H1 (cell line): Measurements from ENCODE around the gene OS9. TPM values are rescaled to one million over a fixed set of nuclear protein-coding genes. Genes with fewer than 3 reads are reported as not detected.

ENCODE experiments used
- CTCF ChIA-PET: fragments of 300-600 bp; sonication (Branson Sonifier 250); formaldehyde crosslinking; loops from one replicate; lab custom pipeline; 2021; ENCODE audit not compliant: partially characterized antibody; lab: Charles Lee
- POLR2A ChIA-PET: fragments of 300-600 bp; sonication (Branson Sonifier 250); formaldehyde crosslinking; loops from one replicate; lab custom pipeline; 2021; ENCODE audit warnings: inconsistent platforms; ENCODE audit not compliant: partially characterized antibody; lab: Charles Lee
- DNase-seq, 2 experiments: peaks; one replicate each; pipeline versions ENCODE4 v3.0.0 to v3.0.0-alpha.2; 2010 to 2022; ENCODE audit warnings: low spot score in 2 of 2, low read depth in 1 of 2, mixed read lengths in 1 of 2
- FAIRE-seq: peaks from 2 replicates; lab custom pipeline; 2011; peaks lifted over from hg19 to GRCh38; lab: Jason Lieb, UNC
- H2AFZ ChIP-seq: 2 replicates; pipeline ENCODE4 v1.8.1; 2012; ENCODE audit warnings: low read length, inconsistent platforms
- H2AK5ac ChIP-seq: 2 replicates; pipeline ENCODE4 v1.6.1; 2013; ENCODE audit warnings: low read depth, low read length
- H2BK120ac ChIP-seq: replicated peaks from 2 replicates; pipeline ENCODE3; 2013; ENCODE audit warnings: low read depth, low read length, inconsistent platforms
- H2BK12ac ChIP-seq: 2 replicates; pipeline ENCODE4 v1.6.1; 2013; ENCODE audit warnings: low read depth, low read length
- H2BK15ac ChIP-seq: 2 replicates; pipeline ENCODE4 v1.6.1; 2013; ENCODE audit warnings: low read length
- H2BK20ac ChIP-seq: 2 replicates; pipeline ENCODE4 v1.6.1; 2013; ENCODE audit warnings: low read length
- H2BK5ac ChIP-seq: 2 replicates; pipeline ENCODE4 v1.6.1; 2013; ENCODE audit warnings: low read depth, low read length
- H3K14ac ChIP-seq: 2 replicates; pipeline ENCODE4 v1.6.1; 2013; ENCODE audit warnings: inconsistent platforms; ENCODE audit not compliant: insufficient read length
- H3K18ac ChIP-seq: 2 replicates; pipeline ENCODE4 v1.6.1; 2013; ENCODE audit warnings: low read length; ENCODE audit errors: extremely low read depth
- H3K23ac ChIP-seq: 2 replicates; pipeline ENCODE4 v1.6.1; 2013; ENCODE audit warnings: inconsistent platforms; ENCODE audit not compliant: insufficient read length
- H3K23me2 ChIP-seq: 2 replicates; pipeline ENCODE4 v1.6.1; 2013; ENCODE audit warnings: low read depth, low read length
- H3K27ac ChIP-seq: 2 replicates; pipeline ENCODE4 v1.6.1; 2011; ENCODE audit warnings: low read depth, low read length, inconsistent platforms
- H3K27me3 ChIP-seq, 4 experiments: replicated peaks in 1 of 4; 1 replicate in 1 of 4; 2 replicates in 3 of 4; pipeline versions ENCODE4 v1.6.1 to v1.8.1; 2011 to 2013; ENCODE audit warnings: low read length in 3 of 4, mild to moderate bottlenecking in 3 of 4, inconsistent platforms in 2 of 4, mixed read lengths in 2 of 4, moderate library complexity in 1 of 4; ENCODE audit not compliant: control insufficient read depth in 3 of 4, insufficient read depth in 3 of 4; ENCODE audit errors: extremely low read depth in 1 of 4
- H3K36me3 ChIP-seq, 4 experiments: 2 replicates each; pipeline versions ENCODE4 v1.6.1 to v1.8.1; 2011 to 2013; ENCODE audit warnings: mild to moderate bottlenecking in 4 of 4, low read length in 3 of 4, moderate library complexity in 2 of 4, control low read depth in 1 of 4, inconsistent platforms in 1 of 4; ENCODE audit not compliant: insufficient read depth in 4 of 4, control insufficient read depth in 2 of 4
- H3K4ac ChIP-seq: replicated peaks from 2 replicates; pipeline ENCODE3; 2013; ENCODE audit warnings: low read length, low read depth, mixed read lengths, inconsistent platforms; ENCODE audit not compliant: insufficient read length
- H3K4me1 ChIP-seq, 4 experiments: replicated peaks in 1 of 4; 1 replicate in 1 of 4; 2 replicates in 3 of 4; pipeline versions ENCODE4 v1.6.1 to v1.8.1; 2011 to 2013; ENCODE audit warnings: low read length in 3 of 4, inconsistent platforms in 2 of 4, mixed read lengths in 1 of 4; ENCODE audit not compliant: insufficient read depth in 4 of 4, control insufficient read depth in 3 of 4
- H3K4me2 ChIP-seq, 2 experiments: 2 replicates each; pipeline versions ENCODE4 v1.6.1 to v1.8.1; 2011 to 2013; ENCODE audit warnings: low read depth in 2 of 2, low read length in 2 of 2, control low read depth in 1 of 2, inconsistent platforms in 1 of 2, mild to moderate bottlenecking in 1 of 2; ENCODE audit not compliant: insufficient read depth in 1 of 2
- H3K4me3 ChIP-seq, 4 experiments: fragments of 200-600, 300-600 bp in 1 of 4; sonication (generic), shearing (Covaris generic), sonication (Bioruptor Twin) in 1 of 4; 2 replicates each; pipeline versions ENCODE4 v1.5.1 to v1.8.1; 2011 to 2016; ENCODE audit warnings: low read length in 4 of 4, low read depth in 3 of 4, control low read depth in 2 of 4, inconsistent platforms in 2 of 4, mild to moderate bottlenecking in 2 of 4, mixed read lengths in 1 of 4, moderate library complexity in 1 of 4; ENCODE audit not compliant: insufficient read depth in 2 of 4; ENCODE audit errors: extremely low read depth in 1 of 4
- H3K56ac ChIP-seq: replicated peaks from 2 replicates; pipeline ENCODE3; 2013; ENCODE audit warnings: low read depth, mild to moderate bottlenecking, mixed read lengths, low read length, inconsistent platforms; ENCODE audit not compliant: insufficient read length
- H3K79me1 ChIP-seq: 2 replicates; pipeline ENCODE4 v1.6.1; 2013; ENCODE audit warnings: low read depth, low read length, control low read depth
- H3K79me2 ChIP-seq, 2 experiments: 2 replicates each; pipeline versions ENCODE4 v1.6.1 to v1.8.1; 2012 to 2013; ENCODE audit warnings: low read length in 2 of 2, mild to moderate bottlenecking in 2 of 2, inconsistent platforms in 1 of 2; ENCODE audit not compliant: insufficient read depth in 2 of 2, control insufficient read depth in 1 of 2
- H3K9ac ChIP-seq, 4 experiments: replicated peaks in 1 of 4; 1 replicate in 1 of 4; 2 replicates in 3 of 4; pipeline versions ENCODE4 v1.6.1 to v1.8.1; 2011 to 2013; ENCODE audit warnings: low read depth in 3 of 4, low read length in 3 of 4, control low read depth in 2 of 4, mild to moderate bottlenecking in 2 of 4, moderate library complexity in 2 of 4, inconsistent platforms in 1 of 4; ENCODE audit errors: extremely low read depth in 1 of 4
- H3K9me3 ChIP-seq, 2 experiments: 2 replicates each; pipeline versions ENCODE4 v1.6.1 to v1.8.1; 2012 to 2013; ENCODE audit warnings: mild to moderate bottlenecking in 2 of 2, moderate library complexity in 2 of 2, control low read depth in 1 of 2, inconsistent platforms in 1 of 2, low read depth in 1 of 2, low read length in 1 of 2, mixed read lengths in 1 of 2; ENCODE audit not compliant: insufficient read depth in 2 of 2
- H4K20me1 ChIP-seq, 2 experiments: replicated peaks in 1 of 2; 2 replicates each; pipeline versions ENCODE3 to v1.8.1; 2011 to 2013; ENCODE audit warnings: inconsistent platforms in 2 of 2, low read length in 2 of 2, mild to moderate bottlenecking in 1 of 2; ENCODE audit not compliant: insufficient read depth in 2 of 2, control insufficient read depth in 1 of 2
- H4K5ac ChIP-seq: 2 replicates; pipeline ENCODE4 v1.6.1; 2013; ENCODE audit warnings: low read length, low read depth, mixed read lengths, inconsistent platforms; ENCODE audit not compliant: insufficient read length
- H4K8ac ChIP-seq: 2 replicates; pipeline ENCODE4 v1.8.0; 2013; ENCODE audit warnings: mild to moderate bottlenecking, moderate library complexity, low read length, inconsistent platforms; ENCODE audit not compliant: insufficient read depth; ENCODE audit errors: extremely low read depth
- H4K91ac ChIP-seq: replicated peaks from 2 replicates; pipeline ENCODE3; 2013; ENCODE audit warnings: low read length, mixed read lengths, inconsistent platforms; ENCODE audit not compliant: insufficient read length
- CBX5 ChIP-seq: fragments of 300-800, 300-1000 bp; sonication (generic); IDR thresholded peaks from 2 replicates; pipeline ENCODE4 v1.7.1; 2016; ENCODE audit warnings: antibody characterized with exemption, low read length, low read depth
- RNF2 ChIP-seq: fragments of 200-900, 300-1000 bp; sonication (generic); IDR thresholded peaks from 2 replicates; pipeline ENCODE4 v1.7.1; 2016; ENCODE audit warnings: borderline replicate concordance, low read depth, mild to moderate bottlenecking, antibody characterized with exemption, low read length; ENCODE audit not compliant: poor library complexity, severe bottlenecking; ENCODE audit errors: missing control alignments
- SP1 ChIP-seq: IDR thresholded peaks from 2 replicates; pipeline ENCODE4 v1.6.1; 2011; ENCODE audit warnings: low read depth, low read length
- TCF12 ChIP-seq: IDR thresholded peaks from 2 replicates; pipeline ENCODE4 v1.6.1; 2011; ENCODE audit warnings: low read depth, mild to moderate bottlenecking, low read length
- WGBS, 2 experiments: shearing (Covaris generic) in 1 of 2; methylation state at CpG; one replicate each; pipeline versions ENCODE4 v1.1.6 to v1.1.7; 2013 to 2015; ENCODE audit warnings: low lambda C conversion rate in 2 of 2, mixed read lengths in 2 of 2, inconsistent platforms in 1 of 2, low coverage in 1 of 2, missing lambda C conversion rate in 1 of 2; ENCODE audit not compliant: insufficient replicate concordance in 2 of 2, insufficient coverage in 1 of 2, insufficient read length in 1 of 2; ENCODE audit errors: extremely low coverage in 1 of 2, missing lambda C conversion rate in 1 of 2; 5-methylcytosine and 5-hydroxymethylcytosine counted together
- polyA plus RNA-seq, 7 experiments: library from polyadenylated mRNA; depleted of rRNA in 3 of 7; stranded (reverse) in 5 of 7; unstranded in 2 of 7; fragments of >200 nt in 5 of 7; fragments of 200-250 nt in 2 of 7; gene quantifications; 1 replicate in 5 of 7; 2 replicates in 1 of 7; 4 replicates in 1 of 7; pipeline versions ENCODE4 v1.2.1 to v1.2.3, GENCODE V29; 2011 to 2013; ENCODE audit warnings: missing spikeins in 2 of 7, mixed read lengths in 2 of 7
- total RNA-seq: library from RNA; stranded (reverse); fragmentation: NEBNext Ultra II Directional; extraction: Animal tissue kit (Norgen Biotek cat#: 25700); gene quantifications from 2 replicates; pipeline ENCODE4 v1.2.1, GENCODE V29; 2021

The OS9 gene
- total and polyA plus RNA-seq, 2 of the 8 experiments (the other 6 are each of a cell fraction or from before 2014, with no cell fraction given): 71.0 to 108 TPM

DNA sequence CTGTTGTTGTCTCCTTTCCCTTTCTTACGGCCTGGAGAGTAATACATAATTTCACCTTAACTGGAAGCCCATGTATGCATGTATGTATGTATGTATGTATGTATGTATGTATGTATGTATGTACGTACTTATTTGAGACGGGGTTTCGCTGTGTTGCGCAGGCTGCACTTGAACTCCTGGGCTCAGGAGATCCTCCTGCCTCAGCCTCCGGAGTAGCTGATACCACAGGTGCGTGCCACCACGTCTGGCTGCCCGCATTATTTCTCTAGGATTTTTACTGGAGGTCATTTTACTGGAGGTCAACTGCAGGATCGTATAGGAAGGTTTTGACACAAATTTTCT is 644 bp upstream of the OS9 start:
- no peak overlapping the region for H2AK5ac ChIP-seq
- H3K27ac ChIP-seq: no peak overlapping the region
- H3K4me3 ChIP-seq: peak overlapping the region in 1 of 4 experiments; percentile 86; a peak in 2 of 8 replicates
- no peaks in the 10 kb centered on the region for H4K20me1 ChIP-seq
- ChIA-PET POLR2A (interaction anchor here (0.9 to 2.1 kb wide), 4 partner anchors 22 to 51 kb away, joined by 3 to 11 read pairs (median 5); partner anchors contain the start of genes AGAP2 and TSPAN31), CTCF (interaction anchor here (0.6 to 3.5 kb wide), 33 partner anchors 8 to 126 kb away, joined by 3 to 19 read pairs (median 5); partner anchors contain the start of genes B4GALNT1, EEF1AKMT3 and METTL1)
- H3K18ac ChIP-seq: no peak overlapping the region
- no peak overlapping the region for H2BK5ac ChIP-seq
- peaks cover 0 to 5% (median 1%) of the 10 kb centered on the region in 4 experiments; a peak in 1 of 7 replicates for H3K4me1 ChIP-seq
- H3K27me3 ChIP-seq: no peaks in the 10 kb centered on the region
- no peaks in the 10 kb centered on the region for H3K79me1 ChIP-seq
- DNase-seq (no peak), FAIRE-seq (no peak)
- H4K8ac ChIP-seq: no peak overlapping the region; the same call in 1 of the 2 replicates
- H3K56ac ChIP-seq: no peak overlapping the region
- no peak overlapping the region for H2BK120ac ChIP-seq
- no peak overlapping the region for H3K23ac ChIP-seq
- H4K5ac ChIP-seq: no peak overlapping the region
- peaks cover 0 to 4% (median 2%) of the 10 kb centered on the region in 4 experiments; a peak in 4 of 8 replicates for H3K36me3 ChIP-seq
- no peak overlapping the region for H4K91ac ChIP-seq
- no peak overlapping the region for H3K14ac ChIP-seq
- no peak overlapping the region for H2BK12ac ChIP-seq
- no peak overlapping the region for H2BK15ac ChIP-seq
- TF ChIP-seq TCF12: no peak
- no peak for TF ChIP-seq CBX5
- no peak for TF ChIP-seq RNF2
- TF ChIP-seq SP1: no peak
- 57% methylated on average over 10 of the region's 10 CpGs; no CpG with 5 or more reads in 1 of the 2 experiments for WGBS, 2 experiments
- H3K9ac ChIP-seq: no peak overlapping the region
- no peak overlapping the region for H3K4ac ChIP-seq
- H3K4me2 ChIP-seq: peak overlapping the region in 1 of 2 experiments; percentile 47; a peak in 3 of 4 replicates
- H3K9me3 ChIP-seq: no peaks in the 10 kb centered on the region
- peaks cover 4% of the 10 kb centered on the region; the same call in 1 of the 2 replicates for H3K23me2 ChIP-seq
- H3K79me2 ChIP-seq: no peaks in the 10 kb centered on the region
- no peak overlapping the region for H2AFZ ChIP-seq
- no peak overlapping the region for H2BK20ac ChIP-seq
